Esophagus (tissue), 2 donors: Measurements from ENCODE around the gene VPS8. TPM values are rescaled to one million over a fixed set of nuclear protein-coding genes. Genes with fewer than 3 reads are reported as not detected.

Experiments
- H3K27ac ChIP-seq, 2 donors: one replicate each; pipeline ENCODE4 v1.5.1; 2013; ENCODE audit warnings: low read depth in 2 of 2, mild to moderate bottlenecking in 2 of 2, inconsistent platforms in 1 of 2, low read length in 1 of 2, moderate library complexity in 1 of 2
- H3K27me3 ChIP-seq, 2 donors: one replicate each; pipeline ENCODE4 v1.6.1; 2013; ENCODE audit warnings: low read length in 2 of 2, control low read depth in 1 of 2, mild to moderate bottlenecking in 1 of 2; ENCODE audit not compliant: insufficient read depth in 2 of 2, control insufficient read depth in 1 of 2
- H3K36me3 ChIP-seq, 2 donors: one replicate each; pipeline ENCODE4 v1.6.1; 2013; ENCODE audit warnings: low read length in 1 of 2; ENCODE audit not compliant: control insufficient read depth in 2 of 2, insufficient read depth in 2 of 2
- H3K4me1 ChIP-seq, 2 donors: one replicate each; pipeline ENCODE4 v1.6.1; 2013; ENCODE audit warnings: low read length in 1 of 2; ENCODE audit not compliant: control insufficient read depth in 2 of 2, insufficient read depth in 2 of 2
- H3K4me3 ChIP-seq, 2 donors: one replicate each; pipeline ENCODE4 v1.5.1; 2013; ENCODE audit warnings: low read length in 2 of 2, mild to moderate bottlenecking in 2 of 2, low read depth in 1 of 2, moderate library complexity in 1 of 2
- H3K9me3 ChIP-seq, 2 donors: one replicate each; pipeline ENCODE4 v1.6.1; 2013; ENCODE audit warnings: mild to moderate bottlenecking in 2 of 2, low read depth in 1 of 2, low read length in 1 of 2, moderate library complexity in 1 of 2; ENCODE audit not compliant: control insufficient read depth in 2 of 2, insufficient read depth in 1 of 2
- WGBS, 2 donors: extraction: QIAGEN DNeasy Blood & Tissue Kit; methylation state at CpG; one replicate each; pipeline ENCODE4 v1.1.7; 2013; 5-methylcytosine and 5-hydroxymethylcytosine counted together
- polyA plus RNA-seq, 2 donors: library from polyadenylated mRNA; stranded (reverse); fragments of 200-250 nt; gene quantifications; one replicate each; pipeline ENCODE4 v1.2.3, GENCODE V29; 2013
- donor health status: healthy with polysubstance abuse.
- donor health status: Bipolar disorder and iron deficiency.

The VPS8 gene
- polyA plus RNA-seq, 2 donors: 9.5 to 10.4 TPM

DNA sequence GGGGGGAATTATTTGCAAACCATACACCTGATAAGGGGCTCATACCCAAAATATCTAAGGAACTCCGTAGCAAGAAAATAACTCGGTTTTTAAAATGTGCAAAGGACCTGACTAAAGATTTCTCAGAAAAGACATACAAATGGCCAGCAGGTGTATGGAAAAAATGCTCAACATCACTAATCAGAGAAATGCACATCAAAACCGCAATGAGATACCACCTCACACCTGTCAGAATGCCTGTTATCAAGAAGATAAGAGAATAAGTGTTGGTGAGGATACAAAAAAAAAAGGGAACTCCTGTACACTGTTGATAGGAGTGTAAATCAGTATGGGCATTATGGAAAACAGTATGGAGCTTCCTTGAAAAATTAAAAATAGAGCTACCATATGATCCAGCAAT is 251.5 kb downstream of the VPS8 start:
- Histone ChIP-seq H3K36me3 (no peaks in the 10 kb centered on the region), H3K27ac (no peak overlapping the region), H3K9me3 (peaks cover 0 to 2% of the 10 kb centered on the region in 2 donors), H3K4me1 (no peaks in the 10 kb centered on the region), H3K27me3 (no peaks in the 10 kb centered on the region), H3K4me3 (no peak overlapping the region)
- 82 to 87% methylated on average over 3 of the region's 3 CpGs for WGBS, 2 donors

DNA sequence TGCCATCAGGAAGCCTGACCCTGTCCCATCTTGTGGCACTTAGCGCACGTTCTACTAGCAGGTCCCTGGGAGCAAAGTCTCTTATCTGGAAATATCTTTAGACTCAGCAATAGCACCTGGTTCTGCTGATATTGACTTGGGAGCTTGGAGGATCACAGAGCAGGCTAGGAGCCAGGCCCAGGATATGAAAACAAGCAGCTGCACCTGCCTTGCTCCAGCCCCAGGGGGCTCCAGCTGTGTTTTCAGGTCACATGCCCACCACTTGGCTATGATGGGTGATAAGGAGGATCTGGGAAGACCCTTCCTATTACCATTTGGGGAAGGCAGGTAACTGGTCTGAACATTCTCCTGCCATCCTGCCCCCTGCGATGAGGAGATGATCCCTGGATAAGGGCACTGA is 253.1 kb downstream of the VPS8 start:
- H3K9me3 ChIP-seq: peaks cover 0 to 2% of the 10 kb centered on the region in 2 donors
- no peaks in the 10 kb centered on the region for H3K36me3 ChIP-seq
- H3K4me1 ChIP-seq: no peaks in the 10 kb centered on the region
- H3K27ac ChIP-seq: no peak overlapping the region
- no peak overlapping the region for H3K4me3 ChIP-seq
- 87 to 94% methylated on average over 3 of the region's 3 CpGs for WGBS, 2 donors
- H3K27me3 ChIP-seq: no peaks in the 10 kb centered on the region

DNA sequence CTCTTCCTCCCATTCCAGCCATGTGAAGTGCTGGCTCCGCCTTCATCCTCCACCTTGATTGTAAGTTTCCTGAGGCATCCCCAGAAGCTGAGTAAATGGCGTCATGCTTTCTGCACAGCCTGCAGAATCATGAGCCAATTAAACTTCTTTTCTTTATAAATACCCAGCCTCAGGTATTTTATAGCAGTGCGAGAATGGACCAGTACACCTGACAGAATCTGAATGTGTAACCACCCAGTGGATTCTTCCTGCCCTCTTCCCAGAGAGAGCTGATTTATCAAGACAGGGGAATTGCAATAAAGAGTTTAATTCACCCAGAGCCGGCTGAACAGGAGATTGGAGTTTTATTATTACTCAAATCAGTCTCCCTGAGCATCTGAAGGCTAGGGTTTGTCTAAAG is 254.3 kb downstream of the VPS8 start:
- no peaks in the 10 kb centered on the region for H3K27me3 ChIP-seq
- no peaks in the 10 kb centered on the region for H3K36me3 ChIP-seq
- 93 to 94% methylated on average over 4 of the region's 4 CpGs for WGBS, 2 donors
- no peaks in the 10 kb centered on the region for H3K9me3 ChIP-seq
- no peak overlapping the region for H3K27ac ChIP-seq
- no peaks in the 10 kb centered on the region for H3K4me1 ChIP-seq
- H3K4me3 ChIP-seq: no peak overlapping the region

DNA sequence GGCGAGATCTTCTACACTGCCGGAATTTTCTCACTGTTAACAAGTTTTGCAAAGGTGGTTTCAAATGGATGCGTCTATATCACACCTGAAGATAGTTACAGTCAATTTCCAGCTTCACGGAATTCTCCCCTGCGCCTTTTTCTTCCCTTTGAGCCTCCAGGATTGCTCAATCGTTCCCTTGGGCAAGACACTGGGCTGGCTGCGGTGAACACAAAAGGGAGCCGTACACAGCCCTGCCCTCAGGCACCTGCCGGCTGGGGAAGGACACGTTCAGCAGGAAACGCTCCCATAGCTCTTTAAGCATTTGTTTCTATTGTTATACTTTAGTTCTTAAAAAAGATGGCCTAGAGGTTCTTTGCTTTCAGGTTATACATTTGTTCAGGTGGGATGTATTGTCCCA is 255.2 kb downstream of the VPS8 start:
- Histone ChIP-seq H3K4me3 (no peak overlapping the region), H3K36me3 (no peaks in the 10 kb centered on the region), H3K4me1 (no peaks in the 10 kb centered on the region), H3K9me3 (no peaks in the 10 kb centered on the region), H3K27me3 (no peaks in the 10 kb centered on the region), H3K27ac (no peak overlapping the region)
- 68 to 85% methylated on average over 11 of the region's 11 CpGs for WGBS, 2 donors

DNA sequence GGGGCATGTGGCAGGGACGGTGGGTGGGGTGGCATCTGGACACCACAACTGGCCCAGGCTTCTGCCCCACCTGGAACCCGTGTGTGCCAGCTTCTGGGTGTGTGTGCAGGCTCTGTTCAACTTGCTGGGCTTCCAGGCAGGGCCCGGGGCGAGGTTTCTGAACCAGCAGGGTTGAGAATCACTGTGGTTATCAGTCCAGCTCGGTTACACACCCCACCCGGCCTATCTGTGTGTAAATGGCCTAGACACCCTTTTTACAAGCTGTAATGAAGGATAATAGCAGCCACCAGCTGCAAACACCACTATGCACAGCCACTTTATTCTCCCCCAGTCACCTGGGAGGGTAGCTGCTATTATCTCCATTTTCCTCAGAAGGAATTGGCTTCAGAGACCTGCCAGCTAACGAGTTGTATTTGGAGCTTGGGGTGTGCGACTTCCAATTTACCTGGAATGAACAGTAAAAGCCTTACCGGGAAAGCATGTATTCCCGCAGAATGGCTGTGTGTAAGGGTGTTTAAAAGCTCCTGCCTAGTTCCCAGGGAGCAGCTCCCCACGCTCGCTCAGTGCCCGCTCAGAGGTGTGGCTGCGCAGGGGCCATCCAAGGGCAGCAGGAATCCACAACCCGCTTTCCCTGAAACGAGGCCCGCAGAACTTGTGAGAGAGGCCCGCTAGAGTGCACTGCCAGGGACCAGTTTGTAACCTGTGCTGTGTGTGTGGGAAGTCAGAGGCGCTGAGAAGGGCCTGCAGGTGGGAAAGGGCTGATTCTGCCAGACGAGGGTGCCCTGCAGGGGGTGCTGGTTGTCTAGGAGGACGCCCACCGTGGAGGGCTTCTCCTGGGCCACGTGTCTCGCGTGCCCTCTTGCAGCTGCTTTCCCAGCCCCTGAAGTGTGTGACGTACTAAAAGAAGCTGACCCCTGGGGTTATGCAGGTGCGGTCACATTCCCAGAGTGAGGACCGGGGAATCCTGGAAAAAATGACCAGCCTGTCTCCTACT is 257.4 kb downstream of the VPS8 start:
- Histone ChIP-seq H3K36me3 (no peaks in the 10 kb centered on the region), H3K27me3 (no peaks in the 10 kb centered on the region), H3K9me3 (no peaks in the 10 kb centered on the region), H3K4me3 (no peak overlapping the region), H3K27ac (no peak overlapping the region), H3K4me1 (no peaks in the 10 kb centered on the region)
- 66 to 73% methylated on average over 28 of the region's 28 CpGs for WGBS, 2 donors

DNA sequence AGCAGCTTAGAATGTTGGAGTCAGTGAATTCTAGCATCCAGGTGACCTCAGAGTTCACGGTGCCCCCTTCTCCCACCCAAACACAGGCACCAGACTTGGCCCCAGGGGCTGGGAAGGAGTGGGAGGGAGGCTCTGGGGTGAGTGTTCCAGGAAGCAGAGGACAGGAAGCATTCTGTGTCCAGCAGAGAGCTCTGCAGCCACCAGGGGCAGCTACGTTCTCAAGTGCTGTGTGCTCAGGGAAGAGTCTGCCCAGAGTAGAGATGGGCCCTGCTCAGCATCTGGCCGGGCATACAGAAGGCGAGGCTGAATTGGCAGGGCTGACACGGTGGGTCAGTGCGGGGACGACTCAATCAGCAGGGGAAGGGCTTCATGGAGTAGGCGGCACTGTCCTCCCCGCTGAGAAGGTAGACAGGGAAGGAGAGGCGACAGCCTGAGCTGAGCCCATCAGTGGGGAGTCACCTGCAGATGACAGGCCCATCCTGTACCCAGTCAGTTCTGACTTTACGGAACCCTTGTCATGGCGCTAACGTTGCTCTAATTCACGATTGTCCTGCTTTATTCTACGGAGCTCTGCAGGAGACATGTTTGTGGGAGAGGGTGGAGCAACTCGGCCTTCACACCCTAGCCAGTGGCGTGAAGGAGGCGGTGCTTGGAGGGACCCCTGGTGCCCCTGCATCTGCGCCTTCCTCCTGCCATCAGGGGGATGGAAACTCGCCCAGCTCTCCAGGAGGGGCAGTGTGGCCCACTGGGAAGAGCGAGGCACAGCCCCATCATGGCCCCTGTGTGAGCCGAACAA is 258.7 kb downstream of the VPS8 start:
- H3K4me1 ChIP-seq: peaks cover 0 to 2% of the 10 kb centered on the region in 2 donors
- no peaks in the 10 kb centered on the region for H3K9me3 ChIP-seq
- 75 to 79% methylated on average over 22 of the region's 22 CpGs for WGBS, 2 donors
- H3K4me3 ChIP-seq: no peak overlapping the region
- H3K27ac ChIP-seq: no peak overlapping the region
- H3K27me3 ChIP-seq: no peaks in the 10 kb centered on the region
- no peaks in the 10 kb centered on the region for H3K36me3 ChIP-seq

DNA sequence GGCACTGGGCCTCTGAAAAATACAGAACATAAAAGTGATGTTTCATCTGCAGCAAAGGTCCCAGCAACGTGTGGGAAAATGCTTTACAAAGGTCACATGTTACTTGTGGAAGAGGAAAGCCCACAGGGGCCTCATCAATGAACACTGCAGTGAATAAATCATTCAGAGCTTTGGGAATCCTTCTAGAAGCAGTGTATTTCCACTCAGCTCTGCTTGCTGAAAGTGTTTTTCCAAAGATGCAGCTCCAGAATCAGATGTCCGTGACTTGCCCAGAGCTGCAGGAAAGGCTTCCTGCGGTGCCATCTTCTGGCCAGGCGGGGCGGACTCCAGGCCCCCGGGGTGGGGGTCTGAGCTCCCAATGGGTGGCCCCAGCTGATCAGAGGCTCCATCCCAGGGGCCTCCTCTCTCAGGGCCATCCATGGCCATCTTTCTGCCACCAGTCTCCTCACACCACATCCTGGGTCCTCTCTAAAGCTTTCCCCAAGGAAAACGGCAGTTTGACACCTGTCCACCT is 259.4 kb downstream of the VPS8 start:
- Histone ChIP-seq H3K4me1 (peaks cover 0 to 3% of the 10 kb centered on the region in 2 donors), H3K9me3 (no peaks in the 10 kb centered on the region), H3K27ac (no peak overlapping the region), H3K27me3 (no peaks in the 10 kb centered on the region), H3K36me3 (no peaks in the 10 kb centered on the region), H3K4me3 (no peak overlapping the region)
- 63 to 64% methylated on average over 7 of the region's 7 CpGs for WGBS, 2 donors

DNA sequence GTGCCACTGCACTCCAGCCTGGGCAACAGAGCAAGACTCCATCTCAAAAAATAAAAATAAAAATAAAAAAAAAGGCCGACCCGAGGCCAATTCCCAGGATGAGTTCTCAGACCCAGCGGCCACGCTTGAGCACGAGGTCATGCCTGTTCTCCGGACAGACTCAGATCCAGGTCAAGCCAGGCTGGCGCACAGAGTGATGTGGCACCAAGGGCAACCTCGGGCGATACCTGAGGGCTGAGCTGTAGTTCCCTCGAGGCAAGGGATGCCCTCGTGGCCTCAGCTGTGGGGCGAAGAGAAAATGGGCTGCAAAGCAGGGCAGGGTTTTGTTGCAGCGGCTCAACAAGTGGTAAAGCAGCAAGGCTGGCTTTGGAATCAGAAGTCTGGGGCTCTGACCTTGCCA is 263.6 kb downstream of the VPS8 start:
- 92 to 94% methylated on average over 13 of the region's 13 CpGs for WGBS, 2 donors
- Histone ChIP-seq H3K4me1 (peaks cover 0 to 3% of the 10 kb centered on the region in 2 donors), H3K9me3 (no peaks in the 10 kb centered on the region), H3K27me3 (no peaks in the 10 kb centered on the region), H3K36me3 (no peaks in the 10 kb centered on the region), H3K4me3 (no peak overlapping the region), H3K27ac (no peak overlapping the region)

DNA sequence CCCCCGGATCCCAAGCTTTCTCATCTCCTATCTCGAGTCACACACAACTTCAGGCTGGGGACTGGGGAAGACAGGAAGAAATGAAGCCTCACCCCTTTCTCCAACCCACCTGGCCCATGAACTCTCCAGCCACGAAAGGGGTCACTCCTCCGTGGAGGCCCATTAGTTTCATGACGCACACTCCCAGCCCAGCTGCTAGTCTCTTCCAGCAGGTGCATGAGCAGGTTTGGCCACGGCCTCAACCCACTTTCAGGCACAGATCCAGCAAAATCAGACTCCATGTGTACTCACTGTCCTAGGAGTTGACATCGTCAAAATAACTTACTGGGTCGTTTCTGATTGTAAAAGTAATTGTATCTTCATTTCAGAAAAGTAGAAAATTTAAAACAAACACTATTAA is 264.3 kb downstream of the VPS8 start:
- H3K27me3 ChIP-seq: no peaks in the 10 kb centered on the region
- H3K27ac ChIP-seq: no peak overlapping the region
- H3K36me3 ChIP-seq: no peaks in the 10 kb centered on the region
- peaks cover 0 to 3% of the 10 kb centered on the region in 2 donors for H3K4me1 ChIP-seq
- no peaks in the 10 kb centered on the region for H3K9me3 ChIP-seq
- H3K4me3 ChIP-seq: no peak overlapping the region
- WGBS, 2 donors: 68 to 81% methylated on average over 8 of the region's 8 CpGs
